BE2C (cell line): Measurements from ENCODE around the gene PTPRG.

ENCODE experiments used
- DNase-seq: peaks from one replicate; pipeline ENCODE4 v3.0.0-alpha.2; 2020
- H3K27me3 ChIP-seq: fragments of 250-450 bp; sonication (Bioruptor Pico); 2 replicates; pipeline ENCODE4 v1.5.1; 2020; ENCODE audit warnings: mild to moderate bottlenecking
- H3K36me3 ChIP-seq: fragments of 250-450 bp; sonication (Bioruptor Pico); 2 replicates; pipeline ENCODE4 v1.5.1; 2020; ENCODE audit warnings: mild to moderate bottlenecking
- H3K4me1 ChIP-seq: fragments of 250-450 bp; sonication (Bioruptor Pico); 2 replicates; pipeline ENCODE4 v1.5.1; 2020
- H3K4me3 ChIP-seq: 2 replicates; pipeline ENCODE4 v1.5.1; 2011; ENCODE audit warnings: low read depth, low read length
- H3K9me3 ChIP-seq: fragments of 250-450 bp; sonication (Bioruptor Pico); 2 replicates; pipeline ENCODE4 v1.5.1; 2020
- CTCF ChIP-seq: IDR thresholded peaks from 2 replicates; pipeline ENCODE4 v1.5.1; 2012; ENCODE audit warnings: mild to moderate bottlenecking, low read depth, low read length

The PTPRG gene

GRCh38 chr3:61667383-61667782 lies 106.0 kb downstream of the PTPRG start:
- TF ChIP-seq CTCF, result no peak
- no peak for DNase-seq
- Histone ChIP-seq H3K4me1 (no peaks in the 10 kb centered on the region), H3K9me3 (no peaks in the 10 kb centered on the region), H3K27me3 (no peaks in the 10 kb centered on the region; the same call in 1 of the 2 replicates), H3K36me3 (no peaks in the 10 kb centered on the region), H3K4me3 (no peak overlapping the region)

GRCh38 chr3:61667814-61668213 lies 106.4 kb downstream of the PTPRG start:
- TF ChIP-seq CTCF, result no peak
- no peak for DNase-seq
- Histone ChIP-seq H3K36me3 (no peaks in the 10 kb centered on the region), H3K9me3 (no peaks in the 10 kb centered on the region), H3K4me3 (no peak overlapping the region), H3K27me3 (no peaks in the 10 kb centered on the region; the same call in 1 of the 2 replicates), H3K4me1 (no peaks in the 10 kb centered on the region)

DNA sequence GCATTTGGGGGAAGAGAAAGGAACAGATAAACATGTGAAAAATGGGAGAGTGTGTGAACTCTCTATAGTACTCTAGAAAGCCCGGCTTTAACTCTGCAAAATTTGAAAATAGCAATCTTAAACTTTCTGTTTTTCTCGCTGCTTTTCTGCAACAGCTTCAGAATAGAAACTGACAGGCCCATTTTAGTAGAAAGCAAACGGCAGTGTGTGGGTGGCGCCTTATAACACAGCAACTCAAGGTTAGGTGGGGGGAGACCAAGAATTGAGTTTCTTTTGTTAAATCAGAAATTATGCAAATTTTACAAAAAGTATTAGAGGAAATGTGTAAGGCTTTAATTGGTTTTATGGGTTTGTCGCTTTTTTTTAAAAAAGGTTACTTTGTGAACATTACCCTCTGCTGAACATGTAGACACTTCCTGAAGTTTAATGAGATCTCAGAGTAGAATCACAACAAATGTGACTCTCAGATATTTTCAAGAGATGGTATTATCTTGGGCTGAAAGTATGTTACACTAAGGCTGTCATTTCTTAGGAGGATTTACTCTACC lies 107.0 kb downstream of the PTPRG start:
- no peaks in the 10 kb centered on the region for H3K36me3 ChIP-seq
- no peak overlapping the region for H3K4me3 ChIP-seq
- H3K4me1 ChIP-seq, result no peaks in the 10 kb centered on the region
- no peak for TF ChIP-seq CTCF
- no peaks in the 10 kb centered on the region for H3K9me3 ChIP-seq
- H3K27me3 ChIP-seq, result no peaks in the 10 kb centered on the region; the same call in 1 of the 2 replicates
- no peak for DNase-seq

- Histone ChIP-seq H3K36me3 (no peaks in the 10 kb centered on the region), H3K4me1 (no peaks in the 10 kb centered on the region), H3K9me3 (no peaks in the 10 kb centered on the region), H3K4me3 (no peak overlapping the region), H3K27me3 (no peaks in the 10 kb centered on the region; the same call in 1 of the 2 replicates)
- no peak for TF ChIP-seq CTCF
- no peak for DNase-seq
Measured at GRCh38 chr3:61669203-61669602, 107.8 kb downstream of the PTPRG start.

- no peaks in the 10 kb centered on the region for H3K36me3 ChIP-seq
- DNase-seq, result no peak
- no peak for TF ChIP-seq CTCF
- no peaks in the 10 kb centered on the region for H3K4me1 ChIP-seq
- no peaks in the 10 kb centered on the region; the same call in 1 of the 2 replicates for H3K27me3 ChIP-seq
- H3K4me3 ChIP-seq, result no peak overlapping the region
- H3K9me3 ChIP-seq, result no peaks in the 10 kb centered on the region
Measured at GRCh38 chr3:61669668-61670299, 108.4 kb downstream of the PTPRG start.

- Histone ChIP-seq H3K4me1 (no peaks in the 10 kb centered on the region), H3K27me3 (no peaks in the 10 kb centered on the region; the same call in 1 of the 2 replicates), H3K4me3 (no peak overlapping the region), H3K9me3 (no peaks in the 10 kb centered on the region), H3K36me3 (no peaks in the 10 kb centered on the region)
- DNase-seq, result no peak
- no peak for TF ChIP-seq CTCF
Measured at GRCh38 chr3:61673651-61674050, 112.3 kb downstream of the PTPRG start.
